LNCaP clone FGC (cell line): ENCODE measurements around the gene FSTL1.

Source experiments
- DNase-seq: peaks from one replicate; pipeline ENCODE4 v3.0.0-alpha.2; 2011; ENCODE audit warnings: low read depth
- H3K4me3 ChIP-seq: 2 replicates; pipeline ENCODE4 v1.5.1; 2011; ENCODE audit warnings: mild to moderate bottlenecking, low read depth, low read length, control low read depth
- TF ChIP-seq, protein P1 (sequence below): IDR thresholded peaks from 2 replicates; pipeline ENCODE4 v1.5.1; 2012; ENCODE audit warnings: mild to moderate bottlenecking; ENCODE audit not compliant: control insufficient read depth, insufficient read depth; ENCODE audit errors: extremely low read depth

FSTL1 gene

DNA sequence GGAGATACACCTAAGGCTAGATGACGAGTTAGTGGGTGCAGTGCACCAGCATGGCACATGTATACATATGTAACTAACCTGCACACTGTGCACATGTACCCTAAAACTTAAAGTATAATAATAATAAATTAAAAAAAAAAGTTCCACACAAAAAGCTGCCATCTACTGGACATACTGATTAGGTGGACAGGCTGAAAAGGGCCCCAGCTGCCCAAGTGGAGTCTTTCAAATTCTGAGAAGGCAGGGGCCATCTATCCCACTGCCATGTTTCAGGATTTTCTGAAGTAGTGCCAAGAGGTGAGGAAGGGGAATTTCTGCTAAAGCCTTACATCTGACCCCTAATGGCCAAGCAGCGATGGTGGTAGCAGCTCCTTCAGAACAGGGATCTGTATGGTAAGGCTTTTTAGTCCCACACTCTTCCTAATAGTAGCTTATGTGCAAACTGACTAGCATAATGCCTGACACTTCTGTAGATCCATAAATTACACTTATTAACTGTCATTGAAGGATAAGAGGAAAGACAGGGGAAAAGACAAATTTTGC is 7.7 kb downstream of the FSTL1 start:
- no peak overlapping the region for H3K4me3 ChIP-seq

DNA sequence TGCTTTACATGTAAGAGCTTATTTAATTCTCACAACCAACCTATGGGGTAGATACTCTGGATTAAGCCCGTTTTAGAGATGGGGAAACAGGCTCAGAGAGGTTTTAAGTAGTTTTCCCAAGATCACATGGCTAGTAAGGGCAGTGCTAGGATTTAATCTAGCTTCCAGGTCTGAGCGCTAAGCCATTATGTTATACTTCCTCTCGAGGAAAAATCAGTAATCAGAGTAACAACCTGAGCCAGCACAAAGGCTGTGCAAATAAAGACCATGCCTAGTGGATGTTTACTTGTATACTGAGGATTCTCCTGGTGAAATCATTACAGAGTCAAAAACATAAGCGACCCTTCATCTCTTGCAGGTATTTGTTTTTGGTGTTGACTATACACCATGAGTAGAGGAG is 9.0 kb downstream of the FSTL1 start:
- H3K4me3 ChIP-seq: no peak overlapping the region
- no peak for DNase-seq
- TF ChIP-seq, protein P1, sequence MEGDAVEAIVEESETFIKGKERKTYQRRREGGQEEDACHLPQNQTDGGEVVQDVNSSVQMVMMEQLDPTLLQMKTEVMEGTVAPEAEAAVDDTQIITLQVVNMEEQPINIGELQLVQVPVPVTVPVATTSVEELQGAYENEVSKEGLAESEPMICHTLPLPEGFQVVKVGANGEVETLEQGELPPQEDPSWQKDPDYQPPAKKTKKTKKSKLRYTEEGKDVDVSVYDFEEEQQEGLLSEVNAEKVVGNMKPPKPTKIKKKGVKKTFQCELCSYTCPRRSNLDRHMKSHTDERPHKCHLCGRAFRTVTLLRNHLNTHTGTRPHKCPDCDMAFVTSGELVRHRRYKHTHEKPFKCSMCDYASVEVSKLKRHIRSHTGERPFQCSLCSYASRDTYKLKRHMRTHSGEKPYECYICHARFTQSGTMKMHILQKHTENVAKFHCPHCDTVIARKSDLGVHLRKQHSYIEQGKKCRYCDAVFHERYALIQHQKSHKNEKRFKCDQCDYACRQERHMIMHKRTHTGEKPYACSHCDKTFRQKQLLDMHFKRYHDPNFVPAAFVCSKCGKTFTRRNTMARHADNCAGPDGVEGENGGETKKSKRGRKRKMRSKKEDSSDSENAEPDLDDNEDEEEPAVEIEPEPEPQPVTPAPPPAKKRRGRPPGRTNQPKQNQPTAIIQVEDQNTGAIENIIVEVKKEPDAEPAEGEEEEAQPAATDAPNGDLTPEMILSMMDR: no peak

More for the DNA sequence above, 7.7 kb downstream of the FSTL1 start:
- no peak for DNase-seq
- TF ChIP-seq, protein P1: no peak

DNA sequence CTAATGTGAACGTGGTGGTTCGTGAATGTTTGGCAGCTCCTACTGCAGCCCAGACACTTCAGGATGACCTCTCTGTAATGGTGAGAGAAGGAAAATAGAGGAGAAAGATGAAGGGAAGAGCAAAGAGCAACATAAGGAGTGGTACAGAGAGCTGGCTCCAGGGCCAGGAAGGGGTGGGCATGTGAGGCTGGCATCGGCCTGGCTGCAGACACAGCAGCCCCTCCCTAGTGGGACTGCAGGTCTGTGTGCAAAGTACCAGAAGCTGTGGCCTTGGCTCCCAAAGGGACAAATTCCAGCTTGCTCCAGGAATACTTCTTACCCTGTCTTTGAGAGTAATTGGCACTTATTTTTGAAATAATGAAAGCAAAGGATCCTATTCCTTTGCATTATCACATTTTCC is 10.0 kb downstream of the FSTL1 start:
- DNase-seq: no peak
- H3K4me3 ChIP-seq: no peak overlapping the region
- TF ChIP-seq, protein P1: no peak

DNA sequence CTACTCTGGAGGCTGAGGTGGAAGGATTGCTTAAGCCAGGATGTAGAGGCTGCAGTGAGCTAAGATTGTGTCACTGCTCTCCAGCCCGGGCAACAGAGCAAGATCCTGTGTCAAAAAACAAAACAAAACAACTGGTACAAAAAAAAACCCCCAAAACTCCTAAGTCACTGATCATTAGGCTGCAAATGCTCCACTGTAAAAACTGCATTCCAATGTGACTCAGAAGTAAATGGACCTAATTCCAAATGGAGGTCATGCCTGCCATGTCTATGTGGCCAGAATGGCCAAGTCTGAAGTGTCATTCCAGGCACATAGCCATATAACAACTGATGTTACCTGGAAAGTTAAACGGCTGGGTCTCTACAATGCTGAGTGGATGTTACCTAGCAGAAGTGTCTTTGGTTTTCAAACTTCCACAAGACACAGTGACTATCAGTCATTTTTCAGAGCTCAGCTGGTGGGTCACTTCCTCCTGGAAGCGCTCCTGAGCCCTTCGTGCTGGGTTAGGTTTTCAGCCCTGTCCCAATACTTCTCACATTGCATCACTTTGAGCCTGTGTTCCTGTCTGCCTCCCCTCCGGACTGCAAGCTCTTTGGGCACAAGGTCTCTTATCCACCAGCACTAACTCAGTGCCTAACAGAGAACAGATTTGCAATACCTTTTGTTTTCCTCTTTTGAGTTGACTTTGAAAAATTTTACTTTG is 10.6 kb downstream of the FSTL1 start:
- TF ChIP-seq, protein P1: no peak
- no peak for DNase-seq
- no peak overlapping the region for H3K4me3 ChIP-seq

DNA sequence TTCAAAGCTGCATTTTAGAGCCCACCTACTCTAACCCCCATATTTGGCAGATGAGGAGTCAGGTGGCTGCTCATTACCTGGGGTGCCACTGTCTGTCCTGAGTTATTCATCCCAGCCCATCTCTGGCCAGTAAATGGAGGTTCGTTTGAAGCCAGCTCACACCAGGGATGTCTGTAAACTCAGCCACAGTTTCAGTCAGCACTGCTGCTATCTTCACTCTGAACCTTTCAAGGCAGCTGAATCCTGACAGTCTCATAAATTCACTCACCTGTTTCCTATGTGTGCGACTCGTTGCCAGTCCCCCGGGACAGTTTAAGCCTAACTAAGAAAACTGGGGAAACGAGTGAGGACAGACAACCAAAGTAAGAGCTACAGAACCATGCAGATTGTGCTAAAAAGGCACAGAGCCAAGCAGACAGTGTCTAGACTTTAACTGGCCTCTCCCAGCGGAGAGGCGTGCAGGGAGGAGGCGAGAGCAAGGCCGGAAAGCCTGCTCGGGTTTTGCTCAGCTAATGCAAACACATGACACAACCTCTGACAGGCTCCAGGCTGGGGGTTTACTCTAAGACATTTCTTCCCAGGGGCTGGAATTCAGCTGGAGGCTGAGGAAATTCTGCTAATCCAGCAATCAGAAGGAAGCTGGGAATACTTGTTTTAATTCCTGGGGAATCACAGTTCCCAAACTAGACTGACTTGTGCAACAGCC is 12.0 kb downstream of the FSTL1 start:
- no peak overlapping the region for H3K4me3 ChIP-seq
- TF ChIP-seq, protein P1: no peak
- no peak for DNase-seq

DNA sequence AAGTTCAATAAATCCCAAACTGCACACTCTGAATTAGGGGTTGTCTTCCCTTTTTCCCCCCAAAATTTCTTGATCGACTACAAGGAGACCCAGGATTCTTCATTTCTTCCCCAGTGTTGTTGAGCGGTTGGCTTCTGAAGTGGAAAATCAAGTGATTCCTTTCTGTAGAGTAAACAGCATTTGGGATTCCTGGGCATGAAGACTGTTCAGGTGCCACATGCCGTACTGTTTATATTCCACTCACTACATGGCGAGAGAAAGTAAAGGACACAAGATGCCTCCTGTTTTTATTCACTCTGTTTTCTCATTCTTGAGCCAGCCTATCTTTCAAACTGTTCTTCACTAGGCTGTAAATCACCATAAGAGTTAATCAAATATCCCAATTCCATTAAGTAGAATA is 12.6 kb downstream of the FSTL1 start:
- no peak overlapping the region for H3K4me3 ChIP-seq
- TF ChIP-seq, protein P1: no peak
- no peak for DNase-seq

DNA sequence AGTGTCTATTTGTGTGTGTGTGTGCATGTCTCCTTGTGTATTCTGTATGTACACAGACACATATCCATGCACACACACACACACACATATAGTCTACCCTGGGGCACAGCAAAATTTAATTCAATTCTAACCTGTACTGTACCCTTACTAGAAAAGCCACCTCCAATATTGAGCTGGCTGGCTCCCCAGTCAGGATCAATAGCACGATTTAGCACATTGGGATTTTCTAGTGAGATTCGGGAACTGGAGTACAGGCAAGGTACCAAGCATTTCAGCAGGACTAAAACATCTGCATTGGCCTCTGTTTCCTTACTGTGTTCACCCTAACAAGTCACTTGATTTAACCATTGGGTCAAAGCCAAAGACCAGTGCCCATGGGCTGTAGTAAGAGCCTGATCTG is 13.2 kb downstream of the FSTL1 start:
- TF ChIP-seq, protein P1: no peak
- no peak overlapping the region for H3K4me3 ChIP-seq
- no peak for DNase-seq
